GM23338 (cell line): ENCODE data around the gene ALCAM. TPM values are rescaled to one million over a fixed set of nuclear protein-coding genes. Genes with fewer than 3 reads are reported as not detected.

Experiments used
- ATAC-seq: fragments of 200-7000 bp; cut with Tn5 transposase; 3 replicates; pipeline ENCODE4 v1.9.1; 2020
- DNase-seq: peaks from one replicate; pipeline ENCODE4 v3.0.0-alpha.2; 2015; ENCODE audit warnings: low spot score
- H2AFZ ChIP-seq: fragments of 200-600 bp; sonication (generic); 2 replicates; pipeline ENCODE4 v1.8.0; 2016; ENCODE audit warnings: antibody characterized with exemption, mild to moderate bottlenecking, moderate library complexity
- H3F3A ChIP-seq: fragments of 200-600 bp; sonication (generic); replicated peaks from 2 replicates; pipeline ENCODE4 v1.8.0; 2017; ENCODE audit warnings: antibody characterized with exemption, mixed run types, low read depth
- H3K27ac ChIP-seq: fragments of 200-600 bp; sonication (generic); 2 replicates; pipeline ENCODE4 v1.6.1; 2016; ENCODE audit warnings: low read depth
- H3K27me3 ChIP-seq: fragments of 200-600 bp; sonication (generic); 2 replicates; pipeline ENCODE4 v1.8.0; 2016; ENCODE audit warnings: mild to moderate bottlenecking, mixed run types, moderate library complexity; ENCODE audit not compliant: insufficient read depth
- H3K36me3 ChIP-seq: fragments of 200-600 bp; sonication (generic); 2 replicates; pipeline ENCODE4 v1.8.0; 2016; ENCODE audit warnings: mild to moderate bottlenecking; ENCODE audit not compliant: insufficient read depth
- H3K4me1 ChIP-seq: fragments of 200-600 bp; sonication (generic); 2 replicates; pipeline ENCODE4 v1.8.0; 2016; ENCODE audit warnings: mild to moderate bottlenecking, moderate library complexity; ENCODE audit not compliant: insufficient read depth
- H3K4me2 ChIP-seq: fragments of 200-600 bp; sonication (generic); 2 replicates; pipeline ENCODE4 v1.7.1; 2017; ENCODE audit warnings: mixed run types
- H3K4me3 ChIP-seq: fragments of 200-600 bp; sonication (generic); 2 replicates; pipeline ENCODE4 v1.6.1; 2016; ENCODE audit warnings: mixed run types
- H3K79me2 ChIP-seq: fragments of 200-600 bp; sonication (generic); replicated peaks from 2 replicates; pipeline ENCODE4 v1.8.0; 2017; ENCODE audit warnings: mild to moderate bottlenecking; ENCODE audit not compliant: insufficient read depth
- H3K9me2 ChIP-seq: fragments of 200-600 bp; sonication (generic); 2 replicates; pipeline ENCODE4 v1.8.0; 2017; ENCODE audit not compliant: insufficient read depth
- H4K20me1 ChIP-seq: fragments of 200-600 bp; sonication (generic); replicated peaks from 2 replicates; pipeline ENCODE4 v1.8.0; 2017; ENCODE audit warnings: mild to moderate bottlenecking; ENCODE audit not compliant: insufficient read depth
- H3K27ac Mint-ChIP-seq: 2 replicates; pipeline ENCODE4 v1.8.0; 2020; ENCODE audit warnings: inconsistent platforms, mild to moderate bottlenecking, moderate library complexity, mixed read lengths
- H3K27me3 Mint-ChIP-seq: 3 replicates; pipeline ENCODE4 v1.8.0; 2022; ENCODE audit warnings: low read depth, mild to moderate bottlenecking, moderate library complexity, mixed read lengths, inconsistent platforms; ENCODE audit not compliant: insufficient read depth, poor library complexity
- H3K36me3 Mint-ChIP-seq: 3 replicates; pipeline ENCODE4 v1.8.0; 2021; ENCODE audit warnings: low read depth, mild to moderate bottlenecking, inconsistent platforms, moderate library complexity, mixed read lengths
- H3K4me1 Mint-ChIP-seq: 3 replicates; pipeline ENCODE4 v1.8.0; 2020; ENCODE audit warnings: mild to moderate bottlenecking, inconsistent platforms, mixed read lengths
- H3K4me3 Mint-ChIP-seq: 3 replicates; pipeline ENCODE4 v1.8.0; 2021; ENCODE audit warnings: moderate library complexity, mild to moderate bottlenecking, inconsistent platforms, mixed read lengths
- H3K9me3 Mint-ChIP-seq: 3 replicates; pipeline ENCODE4 v1.8.0; 2020; ENCODE audit warnings: moderate library complexity, mild to moderate bottlenecking, inconsistent platforms, mixed read lengths
- CREB1 ChIP-seq: fragments of 250-450 bp; sonication (Bioruptor Pico); IDR thresholded peaks from 2 replicates; pipeline ENCODE4 v1.5.0; 2020; ENCODE audit warnings: low read depth, mild to moderate bottlenecking, moderate library complexity
- EZH2 ChIP-seq: fragments of 200-600 bp; sonication (generic); IDR thresholded peaks from one replicate; pipeline ENCODE4 v1.8.0; 2017; ENCODE audit warnings: antibody characterized with exemption, mild to moderate bottlenecking, low read depth; ENCODE audit not compliant: unreplicated experiment
- EZH2phosphoT487 ChIP-seq: fragments of 200-600 bp; sonication (generic); IDR thresholded peaks from one replicate; pipeline ENCODE4 v1.8.1; 2018; ENCODE audit warnings: antibody characterized with exemption; ENCODE audit not compliant: unreplicated experiment
- JUNB ChIP-seq: IDR thresholded peaks from one replicate; pipeline ENCODE4 v1.6.1; 2016; ENCODE audit warnings: antibody characterized with exemption; ENCODE audit not compliant: unreplicated experiment
- NANOG ChIP-seq: IDR thresholded peaks from 2 replicates; pipeline ENCODE4 v1.6.1; 2016; ENCODE audit warnings: antibody characterized with exemption, borderline replicate concordance
- POLR2AphosphoS5 ChIP-seq: IDR thresholded peaks from 2 replicates; pipeline ENCODE4 v1.6.1; 2016; ENCODE audit warnings: antibody characterized with exemption, low read depth
- REST ChIP-seq: IDR thresholded peaks from one replicate; pipeline ENCODE4 v1.6.1; 2018; ENCODE audit warnings: antibody characterized with exemption; ENCODE audit not compliant: unreplicated experiment
- STAT1 ChIP-seq: IDR thresholded peaks from one replicate; pipeline ENCODE4 v1.6.1; 2016; ENCODE audit warnings: antibody characterized with exemption; ENCODE audit not compliant: unreplicated experiment
- ZNF114 ChIP-seq: fragments of 250-450 bp; sonication (Bioruptor Pico); IDR thresholded peaks from 2 replicates; pipeline ENCODE4 v1.5.0; 2020; ENCODE audit warnings: mild to moderate bottlenecking, moderate library complexity
- ZNF331 ChIP-seq: fragments of 250-450 bp; sonication (Bioruptor Pico); IDR thresholded peaks from 2 replicates; pipeline ENCODE4 v1.5.0; 2020; ENCODE audit warnings: low read depth, mild to moderate bottlenecking, moderate library complexity
- ZNF462 ChIP-seq: fragments of 250-450 bp; sonication (Bioruptor Pico); IDR thresholded peaks from 2 replicates; pipeline ENCODE4 v1.5.0; 2020; ENCODE audit warnings: mild to moderate bottlenecking, moderate library complexity
- long read RNA-seq: library from polyadenylated mRNA; unstranded; transcript quantifications from one replicate; pipeline ENCODE4 v2.0.0, GENCODE V29; 2020; ENCODE audit not compliant: unreplicated experiment
- polyA plus RNA-seq: library from polyadenylated mRNA; unstranded; fragments of >200 nt; fragmentation: Nextera tagmentation; extraction: Ambion mirVana; gene quantifications from 2 replicates; pipeline ENCODE4 v1.2.1, GENCODE V29; 2016
- total RNA-seq: library from RNA; depleted of rRNA; stranded (reverse); fragments of >200 nt; shearing (Covaris generic); gene quantifications from 2 replicates; pipeline ENCODE4 v1.2.3, GENCODE V29; 2014; rRNA removed
- TF ChIP-seq, protein P1 (sequence below), 2 experiments: fragments of 200-600 bp in 1 of 2; sonication (generic) in 1 of 2; conservative IDR thresholded peaks; 2 replicates each; pipeline versions ENCODE4 v1.5.1 to v1.6.1; 2016 to 2017; ENCODE audit warnings: antibody characterized with exemption in 2 of 2, low read depth in 2 of 2, mild to moderate bottlenecking in 2 of 2, moderate library complexity in 1 of 2
- TF ChIP-seq, protein P2 (sequence below): IDR thresholded peaks from 2 replicates; pipeline ENCODE4 v1.6.1; 2016; ENCODE audit warnings: antibody characterized with exemption

Gene ALCAM
- total RNA-seq (29.7 and 36.0 TPM in 2 replicates), polyA plus RNA-seq (11.3 and 14.2 TPM in 2 replicates)
- long read RNA-seq, partial matches to known transcripts = 1 of 2 reads
- long read RNA-seq, other reads (novel, unspliced or antisense) = 0 of 2 reads

GRCh38 chr3:105366326-105367062 is at the start of gene ALCAM:
Gene ALCAM, plus strand, starts transcription at chr3:105366909.
- no peaks in the 10 kb centered on the region for H4K20me1 ChIP-seq
- H3K27me3 ChIP-seq = peaks cover 40% of the 10 kb centered on the region
- ATAC-seq (peak; percentile 82), DNase-seq (peak; percentile 97)
- H3K4me1 ChIP-seq = peaks cover 8% of the 10 kb centered on the region
- peak within 1 kb of the TSS; percentile 90 for H2AFZ ChIP-seq
- no peaks in the 10 kb centered on the region for H3F3A ChIP-seq
- peaks cover 23% of the 10 kb centered on the region for H3K27me3 Mint-ChIP-seq
- TF ChIP-seq EZH2 (no peak), ZNF331 (no peak), CREB1 (peak; percentile 31; the same call in 1 of the 2 replicates), JUNB (no peak), EZH2phosphoT487 (no peak), ZNF462 (CRISPR knock-in tag) (no peak), REST (no peak), POLR2AphosphoS5 (peak; percentile 70), ZNF114 (CRISPR knock-in tag) (no peak), NANOG (no peak), STAT1 (no peak)
- TF ChIP-seq, protein P1, sequence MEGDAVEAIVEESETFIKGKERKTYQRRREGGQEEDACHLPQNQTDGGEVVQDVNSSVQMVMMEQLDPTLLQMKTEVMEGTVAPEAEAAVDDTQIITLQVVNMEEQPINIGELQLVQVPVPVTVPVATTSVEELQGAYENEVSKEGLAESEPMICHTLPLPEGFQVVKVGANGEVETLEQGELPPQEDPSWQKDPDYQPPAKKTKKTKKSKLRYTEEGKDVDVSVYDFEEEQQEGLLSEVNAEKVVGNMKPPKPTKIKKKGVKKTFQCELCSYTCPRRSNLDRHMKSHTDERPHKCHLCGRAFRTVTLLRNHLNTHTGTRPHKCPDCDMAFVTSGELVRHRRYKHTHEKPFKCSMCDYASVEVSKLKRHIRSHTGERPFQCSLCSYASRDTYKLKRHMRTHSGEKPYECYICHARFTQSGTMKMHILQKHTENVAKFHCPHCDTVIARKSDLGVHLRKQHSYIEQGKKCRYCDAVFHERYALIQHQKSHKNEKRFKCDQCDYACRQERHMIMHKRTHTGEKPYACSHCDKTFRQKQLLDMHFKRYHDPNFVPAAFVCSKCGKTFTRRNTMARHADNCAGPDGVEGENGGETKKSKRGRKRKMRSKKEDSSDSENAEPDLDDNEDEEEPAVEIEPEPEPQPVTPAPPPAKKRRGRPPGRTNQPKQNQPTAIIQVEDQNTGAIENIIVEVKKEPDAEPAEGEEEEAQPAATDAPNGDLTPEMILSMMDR (conservative IDR thresholded peaks at IDR 0.05; ENCODE audit: low read depth in 2 of 2) = peak; percentile 47 to 87
- TF ChIP-seq, protein P2, sequence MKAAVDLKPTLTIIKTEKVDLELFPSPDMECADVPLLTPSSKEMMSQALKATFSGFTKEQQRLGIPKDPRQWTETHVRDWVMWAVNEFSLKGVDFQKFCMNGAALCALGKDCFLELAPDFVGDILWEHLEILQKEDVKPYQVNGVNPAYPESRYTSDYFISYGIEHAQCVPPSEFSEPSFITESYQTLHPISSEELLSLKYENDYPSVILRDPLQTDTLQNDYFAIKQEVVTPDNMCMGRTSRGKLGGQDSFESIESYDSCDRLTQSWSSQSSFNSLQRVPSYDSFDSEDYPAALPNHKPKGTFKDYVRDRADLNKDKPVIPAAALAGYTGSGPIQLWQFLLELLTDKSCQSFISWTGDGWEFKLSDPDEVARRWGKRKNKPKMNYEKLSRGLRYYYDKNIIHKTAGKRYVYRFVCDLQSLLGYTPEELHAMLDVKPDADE = 0 out of 2 replicates have a peak, but pooled peaks have one; percentile 27
- H3K79me2 ChIP-seq = peaks cover 18% of the 10 kb centered on the region; the same call in 1 of the 2 replicates
- H3K4me3 ChIP-seq = peak within 1 kb of the TSS; percentile 79
- peak within 1 kb of the TSS; percentile 92 for H3K27ac Mint-ChIP-seq
- peak within 1 kb of the TSS; percentile 92 for H3K4me3 Mint-ChIP-seq
- H3K4me1 Mint-ChIP-seq = peaks cover 28% of the 10 kb centered on the region
- H3K9me3 Mint-ChIP-seq = no peaks in the 10 kb centered on the region
- H3K36me3 Mint-ChIP-seq = no peaks in the 10 kb centered on the region
- peak within 1 kb of the TSS; percentile 82 for H3K27ac ChIP-seq
- peak within 1 kb of the TSS; percentile 93 for H3K4me2 ChIP-seq
- H3K9me2 ChIP-seq = no peaks in the 10 kb centered on the region
- no peaks in the 10 kb centered on the region for H3K36me3 ChIP-seq
